GM12878 (cell line): ENCODE measurements around the gene HSD17B12. TPM values are rescaled to one million over a fixed set of nuclear protein-coding genes. Genes with fewer than 3 reads are reported as not detected.

ENCODE experiments used
- ATAC-seq: fragments of 200-7000 bp; cut with Tn5 transposase; 3 replicates; pipeline ENCODE4 v1.9.1; 2020; ENCODE audit warnings: mild to moderate bottlenecking, moderate library complexity
- BruUV-seq: library from RNA; stranded (reverse); fragments of 400-500 nt; replicated peaks from 2 replicates; lab custom pipeline; 2021; lab: Mats Ljungman, UMichigan
- CTCF ChIA-PET: fragments of 300-600 bp; sonication (Branson Sonifier 250); formaldehyde crosslinking; extraction: SDS; loops from one replicate; lab custom pipeline; 2021; ENCODE audit warnings: inconsistent platforms; lab: Yijun Ruan, JAX
- POLR2A ChIA-PET: fragments of 350-600 bp; formaldehyde crosslinking; extraction: SDS; loops from one replicate; lab custom pipeline; 2021; ENCODE audit warnings: inconsistent platforms; lab: Charles Lee
- RAD21 ChIA-PET: fragments of 300-600 bp; sonication (Branson Sonifier 250); formaldehyde crosslinking; loops from one replicate; lab custom pipeline; 2023; ENCODE audit warnings: antibody characterized with exemption; ENCODE audit not compliant: unreplicated experiment; lab: Charles Lee
- SMC1A ChIA-PET: fragments of 300-600 bp; sonication (Branson Sonifier 250); formaldehyde crosslinking; loops from one replicate; lab custom pipeline; 2023; ENCODE audit not compliant: unreplicated experiment, uncharacterized antibody; lab: Charles Lee
- DNase-seq: peaks from one replicate; pipeline ENCODE4 v3.0.0-alpha.2; 2011; ENCODE audit warnings: low read depth, low spot score
- FAIRE-seq: peaks from 3 replicates; lab custom pipeline; 2011; peaks lifted over from hg19 to GRCh38; lab: Jason Lieb, UNC
- H2AFZ ChIP-seq: 2 replicates; pipeline ENCODE4 v1.6.0; 2011; ENCODE audit warnings: low read depth, low read length, control low read depth; ENCODE audit not compliant: control insufficient read depth
- H3K27ac ChIP-seq: 2 replicates; pipeline ENCODE4 v1.5.1; 2011; ENCODE audit warnings: control low read depth; ENCODE audit not compliant: control insufficient read depth, insufficient read depth
- H3K27me3 ChIP-seq, 2 experiments: replicated peaks in 1 of 2; 2 replicates each; pipeline versions ENCODE4 v1.6.0 to v1.6.1; 2011; ENCODE audit warnings: low read length in 1 of 2; ENCODE audit not compliant: control insufficient read depth in 2 of 2, insufficient read depth in 2 of 2
- H3K36me3 ChIP-seq, 2 experiments: 2 replicates each; pipeline ENCODE4 v1.5.1; 2011; ENCODE audit warnings: low read length in 1 of 2; ENCODE audit not compliant: control insufficient read depth in 2 of 2, insufficient read depth in 2 of 2
- H3K4me1 ChIP-seq: 2 replicates; pipeline ENCODE4 v1.6.1; 2011; ENCODE audit warnings: mild to moderate bottlenecking, low read length, moderate library complexity, mixed read lengths; ENCODE audit not compliant: control insufficient read depth, insufficient read depth
- H3K4me2 ChIP-seq: 2 replicates; pipeline ENCODE4 v1.6.0; 2011; ENCODE audit warnings: control low read depth; ENCODE audit not compliant: control insufficient read depth, insufficient read depth
- H3K4me3 ChIP-seq: fragments of 200-600 bp; sonication (generic); 2 replicates; pipeline ENCODE4 v1.5.1; 2016
- H3K79me2 ChIP-seq: 2 replicates; pipeline ENCODE4 v1.6.0; 2011; ENCODE audit warnings: low read length; ENCODE audit not compliant: control insufficient read depth, insufficient read depth
- H3K9ac ChIP-seq: 2 replicates; pipeline ENCODE4 v1.8.0; 2011; ENCODE audit warnings: low read length, control low read depth, mixed read lengths; ENCODE audit not compliant: control insufficient read depth, insufficient read depth
- H3K9me3 ChIP-seq: replicated peaks from 3 replicates; pipeline ENCODE4 v1.5.1; 2011; ENCODE audit warnings: mild to moderate bottlenecking, low read length; ENCODE audit not compliant: control insufficient read depth, insufficient read depth
- H4K20me1 ChIP-seq: 2 replicates; pipeline ENCODE4 v1.6.0; 2011; ENCODE audit not compliant: control insufficient read depth, insufficient read depth
- ATF3 ChIP-seq: IDR thresholded peaks from 2 replicates; pipeline ENCODE4 v1.6.1; 2011; ENCODE audit warnings: low read depth, mild to moderate bottlenecking, low read length, moderate library complexity, borderline replicate concordance; ENCODE audit errors: extremely low read depth
- CEBPZ ChIP-seq: fragments of 150-350 bp; IDR thresholded peaks from 2 replicates; pipeline ENCODE4 v1.6.1; 2016; ENCODE audit warnings: low read depth, low read length
- GATAD2B ChIP-seq: fragments of 450-650 bp; conservative IDR thresholded peaks from 2 replicates; pipeline ENCODE4 v1.6.1; 2017; ENCODE audit warnings: low read depth, mild to moderate bottlenecking, moderate library complexity
- HDAC6 ChIP-seq: fragments of 200-600 bp; sonication (generic); IDR thresholded peaks from one replicate; pipeline ENCODE4 v1.8.0; 2017; ENCODE audit warnings: antibody characterized with exemption; ENCODE audit not compliant: unreplicated experiment
- JUNB ChIP-seq: IDR thresholded peaks from 2 replicates; pipeline ENCODE4 v1.6.1; 2016; ENCODE audit warnings: antibody characterized with exemption, mild to moderate bottlenecking
- MTA3 ChIP-seq: IDR thresholded peaks from 2 replicates; pipeline ENCODE4 v1.6.1; 2012; ENCODE audit warnings: low read length, inconsistent platforms, borderline replicate concordance
- NFIC ChIP-seq: IDR thresholded peaks from 2 replicates; pipeline ENCODE4 v1.6.1; 2012; ENCODE audit warnings: low read depth, mild to moderate bottlenecking, inconsistent platforms, low read length, moderate library complexity
- NRF1 ChIP-seq: conservative IDR thresholded peaks from 2 replicates; pipeline ENCODE4 v1.6.1; 2011; ENCODE audit warnings: mild to moderate bottlenecking, low read depth, low read length, improper control_type of control experiment
- PKNOX1 ChIP-seq: fragments of 450-650 bp; IDR thresholded peaks from 2 replicates; pipeline ENCODE4 v1.6.1; 2016; ENCODE audit warnings: mild to moderate bottlenecking
- RAD51 ChIP-seq: fragments of 450-650 bp; IDR thresholded peaks from 2 replicates; pipeline ENCODE4 v1.6.1; 2016; ENCODE audit warnings: moderate library complexity, mild to moderate bottlenecking, inconsistent platforms
- RUNX3 ChIP-seq: IDR thresholded peaks from 2 replicates; pipeline ENCODE4 v1.6.1; 2012; ENCODE audit warnings: low read length, inconsistent platforms
- TCF12 ChIP-seq: IDR thresholded peaks from 2 replicates; pipeline ENCODE4 v1.6.1; 2011; ENCODE audit warnings: low read depth, mild to moderate bottlenecking, low read length
- ZBED1 ChIP-seq: IDR thresholded peaks from 2 replicates; pipeline ENCODE4 v1.6.1; 2016; ENCODE audit warnings: borderline replicate concordance
- ZZZ3 ChIP-seq: IDR thresholded peaks from 2 replicates; pipeline ENCODE4 v1.6.1; 2011; ENCODE audit warnings: low read depth; ENCODE audit not compliant: control insufficient read depth, insufficient read length
- WGBS: methylation state at CpG from one replicate; pipeline ENCODE4 v1.1.6; 2016; ENCODE audit warnings: low lambda C conversion rate; ENCODE audit not compliant: insufficient replicate concordance, insufficient coverage; ENCODE audit errors: missing lambda C conversion rate; 5-methylcytosine and 5-hydroxymethylcytosine counted together
- in situ Hi-C: fragments of 300-500 bp; cut with MboI; formaldehyde crosslinking; loops from 9 replicates; pipeline ENCODE4 v1.14.3; 2018; ENCODE audit warnings: mixed read lengths
- intact Hi-C: fragments of 100-400 bp; cut with micrococcal nuclease; formaldehyde crosslinking; loops from one replicate; pipeline ENCODE4 v1.14.2; 2022; ENCODE audit not compliant: unreplicated experiment
- polyA plus RNA-seq, 11 experiments: library from polyadenylated mRNA; depleted of rRNA in 4 of 11; unstranded in 6 of 11; stranded (reverse) in 5 of 11; fragments of >200 nt; fragmentation: Nextera tagmentation in 4 of 11; fragmentation: Illumina TruSeq in 1 of 11; extraction: Ambion mirVana in 4 of 11; extraction: Trizol in 1 of 11; gene quantifications; 1 replicate in 1 of 11; 2 replicates in 10 of 11; pipeline versions ENCODE4 v1.2.1 to v1.2.3, GENCODE V29; 2011 to 2016; ENCODE audit warnings: inconsistent platforms in 2 of 11, missing spikeins in 2 of 11, low read depth in 1 of 11
- total RNA-seq, 4 experiments: library from RNA; depleted of rRNA in 3 of 4; stranded (reverse); fragments of >200 nt in 3 of 4; fragmentation: Illumina TruSeq in 1 of 4; extraction: Trizol in 1 of 4; gene quantifications; 2 replicates each; pipeline versions ENCODE4 v1.2.1 to v1.2.3, GENCODE V29; 2013 to 2021

Gene HSD17B12
- total and polyA plus RNA-seq, 10 of the 15 experiments (the other 5 are each of a cell fraction or from before 2014, with no cell fraction given) = 23.6 to 88.0 (median 64.7) TPM

- FAIRE-seq = no peak
- WGBS = 93% methylated on average over 2 of the region's 2 CpGs
- BruUV-seq = no TSS peak
- ChIA-PET CTCF (interaction anchor here (1.5 kb wide), 1 partner anchor 163 kb away, joined by 3 read pairs; no protein-coding TSS in a partner anchor), RAD21 (no interaction called here), POLR2A (interaction anchor here (0.6 kb wide), 1 partner anchor 8 kb away, joined by 3 read pairs; the partner anchor contains the start of gene HSD17B12), SMC1A (no interaction called here)
- Histone ChIP-seq H3K36me3 (no peaks in the 10 kb centered on the region), H3K79me2 (peaks cover 64% of the 10 kb centered on the region), H3K9me3 (no peaks in the 10 kb centered on the region), H3K4me1 (peaks cover 6% of the 10 kb centered on the region), H3K9ac (no peak overlapping the region), H2AFZ (no peak overlapping the region), H3K4me3 (no peak overlapping the region), H3K4me2 (no peak overlapping the region), H3K27me3 (no peaks in the 10 kb centered on the region), H3K27ac (no peak overlapping the region), H4K20me1 (no peaks in the 10 kb centered on the region)
- no peak for TF ChIP-seq GATAD2B
- no peak for TF ChIP-seq CEBPZ
- no peak for TF ChIP-seq HDAC6
- no peak for TF ChIP-seq TCF12
- no peak for TF ChIP-seq NRF1
- TF ChIP-seq ZZZ3 = no peak
- no peak for TF ChIP-seq NFIC
- TF ChIP-seq RUNX3 = no peak
- TF ChIP-seq RAD51 = no peak
- no peak for TF ChIP-seq ZBED1
- TF ChIP-seq PKNOX1 = no peak
- no peak for TF ChIP-seq JUNB
- TF ChIP-seq ATF3 = no peak
- TF ChIP-seq MTA3 = no peak
- in situ Hi-C loops (loop anchor here (10.0 kb wide), 1 partner anchor 324 kb away; no protein-coding TSS in a partner anchor), intact Hi-C loops (loop anchor here (10.0 kb wide), 1 partner anchor 876 kb away; the partner anchor contains the start of gene CD82)
- no peak for DNase-seq
- no peak for ATAC-seq
These were observed 8.6 kb downstream of the HSD17B12 start for GRCh38 chr11:43689167-43689566.
